H1 (cell line): ENCODE results near the gene VARS2. TPM values are rescaled to one million over a fixed set of nuclear protein-coding genes. Genes with fewer than 3 reads are reported as not detected.

Experiments used
- BACH1 ChIP-seq: IDR thresholded peaks from 2 replicates; pipeline ENCODE4 v1.6.1; 2012; ENCODE audit warnings: low read length, improper control_type of control experiment
- CBX5 ChIP-seq: fragments of 300-800, 300-1000 bp; sonication (generic); IDR thresholded peaks from 2 replicates; pipeline ENCODE4 v1.7.1; 2016; ENCODE audit warnings: antibody characterized with exemption, low read length, low read depth
- CEBPB ChIP-seq: IDR thresholded peaks from 2 replicates; pipeline ENCODE4 v1.6.1; 2012; ENCODE audit warnings: low read depth, low read length
- CHD7 ChIP-seq: fragments of 300-600 bp; sonication (generic); IDR thresholded peaks from 2 replicates; pipeline ENCODE4 v1.7.1; 2012; ENCODE audit warnings: low read length, moderate library complexity, mild to moderate bottlenecking, inconsistent platforms; ENCODE audit not compliant: insufficient replicate concordance
- KDM4A ChIP-seq: IDR thresholded peaks from one replicate; pipeline ENCODE4 v1.7.1; 2012; ENCODE audit warnings: low read depth, mild to moderate bottlenecking, moderate library complexity, low read length, inconsistent platforms; ENCODE audit not compliant: severe bottlenecking
- MAX ChIP-seq: IDR thresholded peaks from 2 replicates; pipeline ENCODE4 v1.6.1; 2012; ENCODE audit warnings: inconsistent platforms
- PHF8 ChIP-seq: fragments of 200-600 bp; sonication (generic); conservative IDR thresholded peaks from 2 replicates; pipeline ENCODE4 v1.7.1; 2012; ENCODE audit warnings: low read depth, mild to moderate bottlenecking, inconsistent platforms, low read length, moderate library complexity
- SP1 ChIP-seq: IDR thresholded peaks from 2 replicates; pipeline ENCODE4 v1.6.1; 2011; ENCODE audit warnings: low read depth, low read length
- TAF1 ChIP-seq: IDR thresholded peaks from 2 replicates; pipeline ENCODE4 v1.6.1; 2011; ENCODE audit warnings: mild to moderate bottlenecking, low read depth, low read length
- TEAD4 ChIP-seq: IDR thresholded peaks from 2 replicates; pipeline ENCODE4 v1.6.1; 2012; ENCODE audit warnings: low read depth, low read length, inconsistent platforms, mixed read lengths
- polyA plus RNA-seq, 7 experiments: library from polyadenylated mRNA; depleted of rRNA in 3 of 7; stranded (reverse) in 5 of 7; unstranded in 2 of 7; fragments of >200 nt in 5 of 7; fragments of 200-250 nt in 2 of 7; gene quantifications; 1 replicate in 5 of 7; 2 replicates in 1 of 7; 4 replicates in 1 of 7; pipeline versions ENCODE4 v1.2.1 to v1.2.3, GENCODE V29; 2011 to 2013; ENCODE audit warnings: missing spikeins in 2 of 7, mixed read lengths in 2 of 7
- total RNA-seq: library from RNA; stranded (reverse); fragmentation: NEBNext Ultra II Directional; extraction: Animal tissue kit (Norgen Biotek cat#: 25700); gene quantifications from 2 replicates; pipeline ENCODE4 v1.2.1, GENCODE V29; 2021

Gene VARS2
- total and polyA plus RNA-seq, 2 of the 8 experiments (the other 6 are each of a cell fraction or from before 2014, with no cell fraction given) = 26.8 to 47.7 TPM

- TF ChIP-seq MAX (no peak), PHF8 (0 out of 2 replicates have a peak, but pooled peaks have one; percentile 38), CEBPB (no peak), BACH1 (0 out of 2 replicates have a peak, but pooled peaks have one; percentile 26), CBX5 (no peak), TAF1 (peak; percentile 62), TEAD4 (peak; percentile 93), KDM4A (no peak), SP1 (peak; percentile 68; the same call in 1 of the 2 replicates), CHD7 (no peak)
Observed at GRCh38 chr6:30885999-30886896, 27.8 kb upstream of the VARS2 start (continued).
